ENCODE results near the gene OR2Z1. TPM values are rescaled to one million over a fixed set of nuclear protein-coding genes. Genes with fewer than 3 reads are reported as not detected.

The OR2Z1 gene
- polyA plus RNA-seq (ENCODE audit: insufficient read length in 12 of 12), result not detected
- long read RNA-seq, donor 1, result 0 reads
- long read RNA-seq, donor 2, result 0 reads
- long read RNA-seq, donor 3, result 0 reads
- long read RNA-seq, donor 4, result 0 reads
- long read RNA-seq, donor 5, result 0 reads
- long read RNA-seq, donor 6, result 0 reads
- long read RNA-seq, donor 7, result 0 reads
- long read RNA-seq, donor 8, result 0 reads
- long read RNA-seq, donor 9, result 0 reads
- long read RNA-seq, donor 10, result 0 reads
- long read RNA-seq, donor 11, result 0 reads

GRCh38 chr19:8721334-8721733 lies at the start of gene OR2Z1:
Gene OR2Z1, plus strand, starts transcription at chr19:8721634. Its CDS starts 9,395 bp downstream, at chr19:8731029.
- DNase-seq, result no peak

- DNase-seq, result no peak
These were observed 48.0 kb upstream of the OR2Z1 start for GRCh38 chr19:8673276-8673891.

- no peak for DNase-seq
These were observed 46.4 kb upstream of the OR2Z1 start for GRCh38 chr19:8675066-8675465.

- DNase-seq, result no peak
These were observed 43.1 kb upstream of the OR2Z1 start for GRCh38 chr19:8678244-8678807.

GRCh38 chr19:8680676-8681344 lies 40.6 kb upstream of the OR2Z1 start:
- DNase-seq, result no peak

GRCh38 chr19:8681345-8682029 lies 39.9 kb upstream of the OR2Z1 start:
- no peak for DNase-seq

GRCh38 chr19:8682472-8682871 lies 39.0 kb upstream of the OR2Z1 start:
- no peak for DNase-seq

- DNase-seq, result no peak
These were observed 38.5 kb upstream of the OR2Z1 start for GRCh38 chr19:8682931-8683330.

- DNase-seq, result no peak
These were observed 37.2 kb upstream of the OR2Z1 start for GRCh38 chr19:8684001-8684902.

- DNase-seq, result no peak
These were observed 34.9 kb upstream of the OR2Z1 start for GRCh38 chr19:8686549-8686948.

GRCh38 chr19:8688930-8689329 lies 32.5 kb upstream of the OR2Z1 start:
- no peak for DNase-seq

- DNase-seq, result no peak
These were observed 30.5 kb upstream of the OR2Z1 start for GRCh38 chr19:8690753-8691539.

- DNase-seq, result no peak
These were observed 25.9 kb upstream of the OR2Z1 start for GRCh38 chr19:8695501-8695900.

GRCh38 chr19:8695911-8696310 lies 25.5 kb upstream of the OR2Z1 start:
- no peak for DNase-seq

- DNase-seq, result no peak
These were observed 24.4 kb upstream of the OR2Z1 start for GRCh38 chr19:8696993-8697392.

- DNase-seq, result no peak
These were observed 23.6 kb upstream of the OR2Z1 start for GRCh38 chr19:8697671-8698432.

GRCh38 chr19:8698433-8699063 lies 22.9 kb upstream of the OR2Z1 start, which contains the start of gene ACTL9:
Gene ACTL9, minus strand, starts transcription at chr19:8698795. Its CDS starts 94 bp downstream, at chr19:8698701.
- no peak for DNase-seq

GRCh38 chr19:8699908-8700307 lies 21.5 kb upstream of the OR2Z1 start:
- no peak for DNase-seq

GRCh38 chr19:8700956-8701355 lies 20.5 kb upstream of the OR2Z1 start:
- DNase-seq, result no peak

All from muscle of arm (tissue), 14 donors.